OCI-M1 (cell line): Measurements from ENCODE around the gene ZC3H12C.
"Not testable (repeated sequence)": the region's sequence is repeated elsewhere in the genome, so short reads cannot be mapped to it uniquely, and the experiment has no call there.

Experiments
- DNase-seq: peaks from one replicate; lab custom pipeline; 2025; lab: John Stamatoyannopoulos, UW

ZC3H12C gene

GRCh38 chr11:110185121-110185591 lies 92.0 kb downstream of the ZC3H12C start:
- no peak for DNase-seq

- no peak for DNase-seq
Observed at GRCh38 chr11:110185599-110185998, 92.4 kb downstream of the ZC3H12C start.

DNA sequence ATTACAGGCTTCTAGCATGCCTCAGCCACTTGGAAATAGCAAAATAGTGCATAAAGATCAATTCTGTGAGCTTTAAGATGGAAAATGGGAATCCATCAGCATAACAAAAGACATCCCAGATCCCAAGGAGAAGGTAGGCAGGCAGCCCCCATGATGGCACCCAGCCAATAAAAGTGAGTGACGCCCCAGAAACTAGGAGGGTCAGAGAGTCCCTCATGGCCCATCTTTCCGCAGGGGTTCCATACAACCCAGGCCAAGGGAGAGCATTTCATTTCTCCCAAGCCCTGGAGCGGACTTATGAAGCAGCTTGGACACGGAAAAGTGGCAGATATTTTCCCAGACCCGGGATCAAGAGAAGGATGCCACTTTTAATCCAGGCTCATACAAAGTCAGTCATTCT lies 93.3 kb downstream of the ZC3H12C start:
- no peak for DNase-seq

DNA sequence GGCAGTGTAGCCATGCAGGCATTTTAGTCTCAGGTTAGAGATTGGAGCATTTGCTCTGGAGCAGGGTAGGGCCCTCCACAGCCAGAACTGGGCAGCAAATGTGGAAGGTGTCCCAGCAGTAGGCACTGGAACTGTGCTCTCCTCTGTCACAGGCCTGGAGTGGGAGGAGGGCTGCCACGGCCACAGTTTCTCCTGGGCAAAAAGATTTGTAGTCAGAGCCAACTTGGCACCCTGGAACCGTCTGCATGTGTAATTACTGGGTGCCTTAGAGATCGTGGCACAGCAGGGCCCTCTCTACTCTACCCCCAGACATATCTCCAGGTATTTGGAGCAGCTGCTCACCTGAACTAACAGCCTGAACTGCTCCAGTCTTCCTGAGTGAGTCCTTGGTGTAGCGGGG lies 93.7 kb downstream of the ZC3H12C start:
- no peak for DNase-seq

DNA sequence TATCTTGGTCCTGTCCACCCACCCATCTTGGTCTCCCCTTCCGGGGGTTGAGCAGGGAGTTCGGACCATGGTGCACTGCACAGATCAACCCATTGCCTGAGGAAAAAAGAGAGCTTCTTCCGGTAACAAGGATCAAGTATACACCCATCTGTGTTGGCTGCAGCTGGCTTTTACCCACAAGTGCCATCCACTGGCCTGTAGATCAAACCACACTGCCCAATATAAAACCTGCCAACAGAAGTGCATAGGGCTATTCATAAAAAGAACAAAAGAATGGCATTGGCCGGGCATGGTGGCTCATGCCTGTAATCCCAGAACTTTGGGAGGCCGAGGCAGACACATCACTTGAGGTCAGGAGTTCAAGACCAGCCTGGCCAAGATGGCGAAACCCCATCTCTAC lies 94.5 kb downstream of the ZC3H12C start:
- no peak for DNase-seq

- DNase-seq: no peak
Observed at GRCh38 chr11:110190885-110191284, 97.7 kb downstream of the ZC3H12C start.

GRCh38 chr11:110192604-110193282 lies 99.6 kb downstream of the ZC3H12C start:
- not testable (repeated sequence) for DNase-seq

DNA sequence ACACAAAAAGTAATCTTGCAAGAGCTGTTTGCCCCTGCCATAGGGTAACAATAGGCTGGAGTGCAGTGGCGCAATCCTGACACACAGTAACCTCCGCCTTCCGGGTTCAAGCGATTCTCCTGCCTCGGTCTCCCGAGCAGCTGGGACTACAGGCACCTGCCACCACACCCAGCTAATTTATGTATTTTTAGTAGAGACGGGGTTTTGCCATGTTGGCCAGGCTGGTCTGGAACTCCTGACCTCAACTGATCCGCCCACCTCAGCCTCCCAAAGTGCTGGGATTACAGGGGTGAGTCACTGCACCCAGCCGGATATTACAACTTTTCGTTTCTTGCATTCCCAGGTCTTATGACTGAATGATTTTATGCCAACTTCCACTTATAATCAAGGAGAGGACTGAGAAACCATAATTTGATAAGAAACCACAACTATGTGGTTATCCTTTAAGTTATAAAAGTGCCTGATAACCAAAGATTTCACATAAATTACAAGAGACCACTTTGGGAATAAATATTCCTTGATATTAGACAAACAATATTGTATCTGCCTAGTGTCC lies 101.1 kb downstream of the ZC3H12C start:
- peak; percentile 74 for DNase-seq

- no peak for DNase-seq
Observed at GRCh38 chr11:110196241-110196754, 103.1 kb downstream of the ZC3H12C start.

DNA sequence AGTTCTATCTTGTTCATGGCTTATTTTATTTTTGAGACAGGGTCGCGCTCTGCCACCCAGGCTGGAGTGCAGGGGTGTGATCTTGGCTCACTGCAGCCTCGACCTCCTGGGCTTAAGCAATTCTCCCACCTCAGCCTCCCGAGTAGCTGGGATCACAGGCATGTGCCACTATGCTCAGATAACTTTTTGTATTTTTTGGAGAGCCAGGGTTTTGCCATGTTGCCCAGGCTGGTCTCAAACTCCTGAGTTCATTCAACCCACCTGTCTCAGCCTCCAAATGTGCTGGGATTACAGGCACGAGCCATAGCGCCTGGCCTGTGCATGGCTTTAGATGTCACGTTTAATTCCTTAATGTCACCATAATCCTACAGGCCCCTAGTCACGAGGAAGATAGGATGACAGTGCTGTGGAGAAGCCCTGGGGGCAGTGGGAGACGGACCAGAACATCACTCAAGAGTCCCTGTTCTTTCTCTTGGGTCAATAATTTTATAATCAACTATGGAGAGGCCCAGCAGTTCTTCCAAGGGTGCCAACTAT lies 103.8 kb downstream of the ZC3H12C start:
- no peak for DNase-seq

DNA sequence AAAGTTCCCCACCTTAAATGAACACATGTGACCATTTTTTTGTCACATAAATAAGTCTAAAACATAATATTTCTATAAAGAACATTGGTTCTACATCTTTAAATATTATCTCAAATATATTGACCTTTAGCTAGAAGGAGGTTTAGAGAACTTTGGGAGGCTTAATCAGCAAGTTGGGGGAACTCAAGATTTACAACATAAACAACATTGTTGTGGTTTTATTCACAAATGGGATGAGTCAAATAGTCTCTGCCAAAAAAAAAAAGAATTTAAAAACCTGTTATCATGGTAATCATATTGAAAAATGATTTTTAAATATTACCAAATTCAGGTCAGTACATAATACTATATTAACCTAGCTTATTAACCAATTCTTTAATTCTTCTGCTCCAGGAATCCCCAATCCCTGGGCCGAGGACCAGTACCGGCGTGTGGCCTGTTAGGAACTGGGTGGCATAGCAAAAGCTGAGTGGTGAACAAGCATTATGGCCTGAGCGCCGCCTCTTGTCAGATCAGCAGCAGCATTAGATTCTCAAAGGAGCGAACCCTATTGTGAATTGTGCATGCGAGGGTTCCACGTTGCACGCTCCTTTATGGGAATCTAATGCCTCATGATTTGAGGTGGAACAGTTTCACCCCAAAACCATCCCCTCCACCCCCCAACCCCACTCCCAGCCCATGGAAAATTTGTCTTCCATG lies 105.0 kb downstream of the ZC3H12C start:
- no peak for DNase-seq

DNA sequence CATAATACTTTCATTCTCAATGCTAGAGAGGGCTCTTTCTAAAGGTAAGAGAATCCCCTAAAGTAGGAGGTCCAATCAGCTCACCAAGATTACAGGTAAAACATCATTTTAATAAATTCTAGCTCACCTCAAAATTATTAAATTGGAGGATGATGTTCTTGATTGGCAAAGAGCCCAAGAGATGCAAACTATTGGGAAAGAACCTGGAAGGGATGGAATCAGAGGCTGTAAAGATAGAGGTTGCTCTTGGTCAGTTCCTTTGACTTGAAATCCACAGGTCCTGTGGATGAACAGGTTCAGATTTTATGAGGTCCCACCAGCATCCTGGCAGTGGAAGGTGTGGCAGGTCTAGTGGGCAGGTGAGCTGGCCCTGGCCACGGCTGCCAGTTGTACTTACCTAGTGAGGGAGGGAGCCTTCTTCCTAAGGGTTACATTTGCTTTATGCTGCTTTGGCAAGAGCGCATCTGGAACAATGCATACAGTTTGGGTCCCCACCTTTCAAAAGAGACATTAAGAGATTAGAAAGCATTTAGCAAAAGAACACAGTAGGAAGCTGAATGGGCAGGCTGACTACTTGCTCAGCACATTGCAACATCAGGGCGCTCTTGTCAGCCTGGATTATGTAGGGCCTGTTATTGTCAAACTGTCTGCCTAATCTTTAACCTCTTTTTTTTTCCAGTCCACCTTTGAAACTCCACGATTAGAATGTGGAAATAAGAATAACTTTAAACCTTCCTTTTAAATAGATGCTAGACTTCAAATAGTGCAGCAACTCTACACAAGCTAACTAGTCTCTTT lies 106.2 kb downstream of the ZC3H12C start:
- DNase-seq: no peak

DNA sequence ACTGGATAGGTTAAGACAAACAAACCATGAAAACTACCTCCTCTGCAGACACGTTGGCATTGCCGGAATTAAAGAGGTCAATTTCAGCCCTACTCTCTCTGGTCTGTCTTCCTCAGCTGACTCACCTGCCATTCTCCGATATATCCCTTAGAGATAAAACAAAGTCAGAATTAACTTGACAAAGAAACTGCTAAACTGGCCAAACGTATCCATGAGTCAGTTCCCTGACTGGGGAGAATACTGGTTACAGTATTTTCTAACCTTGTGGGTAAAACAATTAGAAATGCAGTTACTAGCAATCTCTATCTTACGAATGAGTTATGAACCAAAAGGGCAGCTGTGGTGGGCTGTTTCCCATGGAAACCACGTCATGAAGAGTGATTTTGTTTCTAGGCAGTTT lies 107.0 kb downstream of the ZC3H12C start:
- DNase-seq: no peak

- DNase-seq: no peak
Observed at GRCh38 chr11:110200836-110201235, 107.6 kb downstream of the ZC3H12C start.

DNA sequence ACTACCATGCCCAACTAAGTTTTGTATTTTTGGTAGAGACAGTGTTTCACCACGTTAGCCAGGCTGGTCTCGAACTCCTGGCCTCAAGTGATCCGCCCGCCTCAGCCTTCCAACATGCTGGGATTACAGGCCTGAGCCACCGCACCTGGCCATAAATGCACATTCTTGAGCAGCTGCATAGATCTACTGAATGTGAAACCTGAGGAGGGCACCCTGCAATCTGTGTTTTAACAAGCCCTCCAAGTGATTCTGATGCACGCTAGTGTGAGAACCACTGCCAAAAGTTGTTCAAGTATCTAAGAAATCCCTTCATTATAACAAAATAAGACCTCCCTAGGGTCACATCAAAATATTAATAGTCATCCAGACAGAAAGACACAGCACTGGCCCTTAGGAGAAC lies 113.9 kb downstream of the ZC3H12C start:
- no peak for DNase-seq

DNA sequence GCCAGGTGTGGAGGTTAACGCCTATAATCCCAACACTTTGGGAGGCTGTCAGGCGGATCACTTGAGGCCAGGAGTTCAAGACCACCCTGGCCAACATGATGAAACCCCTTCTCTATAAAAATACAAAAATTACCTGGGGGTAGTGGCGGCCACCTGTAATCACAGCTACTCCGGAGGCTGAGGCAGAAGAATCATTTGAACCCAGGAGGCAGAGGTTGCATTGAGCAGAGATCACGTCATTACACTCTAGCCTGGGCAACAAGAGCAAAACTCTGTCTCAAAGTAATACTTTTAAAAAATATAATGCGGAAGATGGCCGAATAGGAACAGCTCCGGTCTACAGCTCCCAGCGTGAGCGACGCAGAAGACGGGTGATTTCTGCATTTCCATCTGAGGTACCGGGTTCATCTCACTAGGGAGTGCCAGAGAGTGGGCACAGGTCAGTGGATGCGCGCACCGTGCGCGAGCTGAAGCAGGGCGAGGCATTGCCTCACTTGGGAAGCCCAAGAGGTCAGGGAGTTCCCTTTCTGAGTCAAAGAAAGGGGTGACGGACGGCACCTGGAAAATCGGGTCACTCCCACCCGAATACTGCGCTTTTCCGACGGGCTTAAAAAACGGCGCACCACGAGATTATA lies 115.6 kb downstream of the ZC3H12C start:
- not testable (repeated sequence) for DNase-seq

DNA sequence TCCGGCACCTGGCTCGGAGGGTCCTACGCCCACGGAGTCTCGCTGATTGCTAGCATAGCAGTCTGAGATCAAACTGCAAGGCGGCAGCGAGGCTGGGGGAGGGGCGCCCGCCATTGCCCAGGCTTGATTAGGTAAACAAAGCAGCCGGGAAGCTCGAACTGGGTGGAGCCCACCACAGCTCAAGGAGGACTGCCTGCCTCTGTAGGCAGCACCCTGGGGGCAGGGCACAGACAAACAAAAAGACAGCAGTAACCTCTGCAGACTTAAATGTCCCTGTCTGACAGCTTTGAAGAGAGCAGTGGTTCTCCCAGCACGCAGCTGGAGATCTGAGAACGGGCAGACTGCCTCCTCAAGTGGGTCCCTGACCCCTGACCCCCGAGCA lies 116.1 kb downstream of the ZC3H12C start:
- DNase-seq: not testable (repeated sequence)

GRCh38 chr11:110217223-110217877 lies 124.2 kb downstream of the ZC3H12C start:
- no peak for DNase-seq

GRCh38 chr11:110217936-110218335 lies 124.7 kb downstream of the ZC3H12C start:
- DNase-seq: no peak

DNA sequence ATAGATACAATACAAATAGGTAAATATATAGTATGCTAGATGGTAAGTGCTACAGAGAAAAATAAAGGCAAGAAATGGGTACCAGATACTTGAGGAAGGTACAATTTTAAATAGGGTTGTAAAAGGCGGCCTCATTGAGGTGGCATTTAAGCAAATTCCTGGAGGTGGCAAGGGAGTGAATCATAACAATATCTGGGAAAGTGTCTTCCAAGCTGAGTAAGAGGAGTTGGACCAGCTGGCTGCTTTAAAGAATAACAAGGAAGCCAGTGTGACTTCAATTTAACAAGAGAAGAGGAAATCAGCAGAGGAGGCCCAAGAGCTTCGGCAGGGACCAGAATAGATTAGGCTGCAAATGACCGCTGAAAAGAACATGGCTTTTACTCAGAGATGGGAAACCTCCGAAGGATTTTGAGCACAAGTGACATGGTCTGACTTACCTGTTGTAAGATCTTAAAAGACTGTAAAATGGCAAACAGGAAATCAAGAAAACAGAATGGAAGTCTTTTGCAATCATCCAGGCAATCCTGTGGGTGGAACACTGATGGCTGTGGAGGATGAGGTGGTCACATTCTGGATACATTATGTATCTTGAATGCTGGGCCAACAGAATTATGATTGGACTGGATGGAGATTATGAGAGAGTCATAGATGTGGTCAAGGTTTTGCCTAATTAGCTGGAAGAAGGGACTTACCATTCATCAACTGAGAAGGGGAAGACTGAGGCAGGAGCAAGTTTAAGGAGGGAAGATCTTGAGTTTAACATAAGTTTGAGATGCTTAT lies 126.0 kb downstream of the ZC3H12C start:
- no peak for DNase-seq
